H1 (cell line): Measurements from ENCODE around the gene SPATA21. TPM values are rescaled to one million over a fixed set of nuclear protein-coding genes. Genes with fewer than 3 reads are reported as not detected.

Experiments
- CTCF ChIA-PET: fragments of 300-600 bp; sonication (Branson Sonifier 250); formaldehyde crosslinking; loops from one replicate; lab custom pipeline; 2021; ENCODE audit not compliant: partially characterized antibody; lab: Charles Lee
- POLR2A ChIA-PET: fragments of 300-600 bp; sonication (Branson Sonifier 250); formaldehyde crosslinking; loops from one replicate; lab custom pipeline; 2021; ENCODE audit warnings: inconsistent platforms; ENCODE audit not compliant: partially characterized antibody; lab: Charles Lee
- DNase-seq, 2 experiments: peaks; one replicate each; pipeline versions ENCODE4 v3.0.0 to v3.0.0-alpha.2; 2010 to 2022; ENCODE audit warnings: low spot score in 2 of 2, low read depth in 1 of 2, mixed read lengths in 1 of 2
- FAIRE-seq: peaks from 2 replicates; lab custom pipeline; 2011; peaks lifted over from hg19 to GRCh38; lab: Jason Lieb, UNC
- H2AFZ ChIP-seq: 2 replicates; pipeline ENCODE4 v1.8.1; 2012; ENCODE audit warnings: low read length, inconsistent platforms
- H2AK5ac ChIP-seq: 2 replicates; pipeline ENCODE4 v1.6.1; 2013; ENCODE audit warnings: low read depth, low read length
- H2BK120ac ChIP-seq: replicated peaks from 2 replicates; pipeline ENCODE3; 2013; ENCODE audit warnings: low read depth, low read length, inconsistent platforms
- H2BK12ac ChIP-seq: 2 replicates; pipeline ENCODE4 v1.6.1; 2013; ENCODE audit warnings: low read depth, low read length
- H2BK15ac ChIP-seq: 2 replicates; pipeline ENCODE4 v1.6.1; 2013; ENCODE audit warnings: low read length
- H2BK20ac ChIP-seq: 2 replicates; pipeline ENCODE4 v1.6.1; 2013; ENCODE audit warnings: low read length
- H2BK5ac ChIP-seq: 2 replicates; pipeline ENCODE4 v1.6.1; 2013; ENCODE audit warnings: low read depth, low read length
- H3K14ac ChIP-seq: 2 replicates; pipeline ENCODE4 v1.6.1; 2013; ENCODE audit warnings: inconsistent platforms; ENCODE audit not compliant: insufficient read length
- H3K18ac ChIP-seq: 2 replicates; pipeline ENCODE4 v1.6.1; 2013; ENCODE audit warnings: low read length; ENCODE audit errors: extremely low read depth
- H3K23ac ChIP-seq: 2 replicates; pipeline ENCODE4 v1.6.1; 2013; ENCODE audit warnings: inconsistent platforms; ENCODE audit not compliant: insufficient read length
- H3K23me2 ChIP-seq: 2 replicates; pipeline ENCODE4 v1.6.1; 2013; ENCODE audit warnings: low read depth, low read length
- H3K27ac ChIP-seq: 2 replicates; pipeline ENCODE4 v1.6.1; 2011; ENCODE audit warnings: low read depth, low read length, inconsistent platforms
- H3K27me3 ChIP-seq, 4 experiments: replicated peaks in 1 of 4; 1 replicate in 1 of 4; 2 replicates in 3 of 4; pipeline versions ENCODE4 v1.6.1 to v1.8.1; 2011 to 2013; ENCODE audit warnings: low read length in 3 of 4, mild to moderate bottlenecking in 3 of 4, inconsistent platforms in 2 of 4, mixed read lengths in 2 of 4, moderate library complexity in 1 of 4; ENCODE audit not compliant: control insufficient read depth in 3 of 4, insufficient read depth in 3 of 4; ENCODE audit errors: extremely low read depth in 1 of 4
- H3K36me3 ChIP-seq, 4 experiments: 2 replicates each; pipeline versions ENCODE4 v1.6.1 to v1.8.1; 2011 to 2013; ENCODE audit warnings: mild to moderate bottlenecking in 4 of 4, low read length in 3 of 4, moderate library complexity in 2 of 4, control low read depth in 1 of 4, inconsistent platforms in 1 of 4; ENCODE audit not compliant: insufficient read depth in 4 of 4, control insufficient read depth in 2 of 4
- H3K4ac ChIP-seq: replicated peaks from 2 replicates; pipeline ENCODE3; 2013; ENCODE audit warnings: low read length, low read depth, mixed read lengths, inconsistent platforms; ENCODE audit not compliant: insufficient read length
- H3K4me1 ChIP-seq, 4 experiments: replicated peaks in 1 of 4; 1 replicate in 1 of 4; 2 replicates in 3 of 4; pipeline versions ENCODE4 v1.6.1 to v1.8.1; 2011 to 2013; ENCODE audit warnings: low read length in 3 of 4, inconsistent platforms in 2 of 4, mixed read lengths in 1 of 4; ENCODE audit not compliant: insufficient read depth in 4 of 4, control insufficient read depth in 3 of 4
- H3K4me2 ChIP-seq, 2 experiments: 2 replicates each; pipeline versions ENCODE4 v1.6.1 to v1.8.1; 2011 to 2013; ENCODE audit warnings: low read depth in 2 of 2, low read length in 2 of 2, control low read depth in 1 of 2, inconsistent platforms in 1 of 2, mild to moderate bottlenecking in 1 of 2; ENCODE audit not compliant: insufficient read depth in 1 of 2
- H3K4me3 ChIP-seq, 4 experiments: fragments of 200-600, 300-600 bp in 1 of 4; sonication (generic), shearing (Covaris generic), sonication (Bioruptor Twin) in 1 of 4; 2 replicates each; pipeline versions ENCODE4 v1.5.1 to v1.8.1; 2011 to 2016; ENCODE audit warnings: low read length in 4 of 4, low read depth in 3 of 4, control low read depth in 2 of 4, inconsistent platforms in 2 of 4, mild to moderate bottlenecking in 2 of 4, mixed read lengths in 1 of 4, moderate library complexity in 1 of 4; ENCODE audit not compliant: insufficient read depth in 2 of 4; ENCODE audit errors: extremely low read depth in 1 of 4
- H3K56ac ChIP-seq: replicated peaks from 2 replicates; pipeline ENCODE3; 2013; ENCODE audit warnings: low read depth, mild to moderate bottlenecking, mixed read lengths, low read length, inconsistent platforms; ENCODE audit not compliant: insufficient read length
- H3K79me1 ChIP-seq: 2 replicates; pipeline ENCODE4 v1.6.1; 2013; ENCODE audit warnings: low read depth, low read length, control low read depth
- H3K79me2 ChIP-seq, 2 experiments: 2 replicates each; pipeline versions ENCODE4 v1.6.1 to v1.8.1; 2012 to 2013; ENCODE audit warnings: low read length in 2 of 2, mild to moderate bottlenecking in 2 of 2, inconsistent platforms in 1 of 2; ENCODE audit not compliant: insufficient read depth in 2 of 2, control insufficient read depth in 1 of 2
- H3K9ac ChIP-seq, 4 experiments: replicated peaks in 1 of 4; 1 replicate in 1 of 4; 2 replicates in 3 of 4; pipeline versions ENCODE4 v1.6.1 to v1.8.1; 2011 to 2013; ENCODE audit warnings: low read depth in 3 of 4, low read length in 3 of 4, control low read depth in 2 of 4, mild to moderate bottlenecking in 2 of 4, moderate library complexity in 2 of 4, inconsistent platforms in 1 of 4; ENCODE audit errors: extremely low read depth in 1 of 4
- H3K9me3 ChIP-seq, 2 experiments: 2 replicates each; pipeline versions ENCODE4 v1.6.1 to v1.8.1; 2012 to 2013; ENCODE audit warnings: mild to moderate bottlenecking in 2 of 2, moderate library complexity in 2 of 2, control low read depth in 1 of 2, inconsistent platforms in 1 of 2, low read depth in 1 of 2, low read length in 1 of 2, mixed read lengths in 1 of 2; ENCODE audit not compliant: insufficient read depth in 2 of 2
- H4K20me1 ChIP-seq, 2 experiments: replicated peaks in 1 of 2; 2 replicates each; pipeline versions ENCODE3 to v1.8.1; 2011 to 2013; ENCODE audit warnings: inconsistent platforms in 2 of 2, low read length in 2 of 2, mild to moderate bottlenecking in 1 of 2; ENCODE audit not compliant: insufficient read depth in 2 of 2, control insufficient read depth in 1 of 2
- H4K5ac ChIP-seq: 2 replicates; pipeline ENCODE4 v1.6.1; 2013; ENCODE audit warnings: low read length, low read depth, mixed read lengths, inconsistent platforms; ENCODE audit not compliant: insufficient read length
- H4K8ac ChIP-seq: 2 replicates; pipeline ENCODE4 v1.8.0; 2013; ENCODE audit warnings: mild to moderate bottlenecking, moderate library complexity, low read length, inconsistent platforms; ENCODE audit not compliant: insufficient read depth; ENCODE audit errors: extremely low read depth
- H4K91ac ChIP-seq: replicated peaks from 2 replicates; pipeline ENCODE3; 2013; ENCODE audit warnings: low read length, mixed read lengths, inconsistent platforms; ENCODE audit not compliant: insufficient read length
- ATF3 ChIP-seq: IDR thresholded peaks from 2 replicates; pipeline ENCODE4 v1.6.1; 2011; ENCODE audit warnings: low read depth, mild to moderate bottlenecking, low read length; ENCODE audit not compliant: insufficient read depth
- HDAC6 ChIP-seq: IDR thresholded peaks from one replicate; pipeline ENCODE4 v1.7.1; 2012; ENCODE audit warnings: low read depth, mild to moderate bottlenecking, inconsistent platforms, low read length, moderate library complexity
- KDM1A ChIP-seq: fragments of 200-600, 300-600 bp; sonication (generic); IDR thresholded peaks from 2 replicates; pipeline ENCODE4 v1.7.1; 2016; ENCODE audit warnings: mild to moderate bottlenecking, low read length, borderline replicate concordance
- KDM4A ChIP-seq: IDR thresholded peaks from one replicate; pipeline ENCODE4 v1.7.1; 2012; ENCODE audit warnings: low read depth, mild to moderate bottlenecking, moderate library complexity, low read length, inconsistent platforms; ENCODE audit not compliant: severe bottlenecking
- POU5F1 ChIP-seq: IDR thresholded peaks from 2 replicates; pipeline ENCODE4 v1.6.1; 2011; ENCODE audit warnings: low read depth, mild to moderate bottlenecking, low read length, moderate library complexity
- RNF2 ChIP-seq: fragments of 200-900, 300-1000 bp; sonication (generic); IDR thresholded peaks from 2 replicates; pipeline ENCODE4 v1.7.1; 2016; ENCODE audit warnings: borderline replicate concordance, low read depth, mild to moderate bottlenecking, antibody characterized with exemption, low read length; ENCODE audit not compliant: poor library complexity, severe bottlenecking; ENCODE audit errors: missing control alignments
- SIRT6 ChIP-seq: IDR thresholded peaks from one replicate; pipeline ENCODE4 v1.7.1; 2012; ENCODE audit warnings: low read length, inconsistent platforms
- SIX5 ChIP-seq: IDR thresholded peaks from 2 replicates; pipeline ENCODE4 v1.6.1; 2011; ENCODE audit warnings: mild to moderate bottlenecking, low read depth, low read length
- TAF1 ChIP-seq: IDR thresholded peaks from 2 replicates; pipeline ENCODE4 v1.6.1; 2011; ENCODE audit warnings: mild to moderate bottlenecking, low read depth, low read length
- TCF12 ChIP-seq: IDR thresholded peaks from 2 replicates; pipeline ENCODE4 v1.6.1; 2011; ENCODE audit warnings: low read depth, mild to moderate bottlenecking, low read length
- TEAD4 ChIP-seq: IDR thresholded peaks from 2 replicates; pipeline ENCODE4 v1.6.1; 2012; ENCODE audit warnings: low read depth, low read length, inconsistent platforms, mixed read lengths
- ZNF274 ChIP-seq: IDR thresholded peaks from 2 replicates; pipeline ENCODE4 v1.7.0; 2012; ENCODE audit warnings: low read length, borderline replicate concordance; ENCODE audit errors: extremely low read depth
- WGBS, 2 experiments: shearing (Covaris generic) in 1 of 2; methylation state at CpG; one replicate each; pipeline versions ENCODE4 v1.1.6 to v1.1.7; 2013 to 2015; ENCODE audit warnings: low lambda C conversion rate in 2 of 2, mixed read lengths in 2 of 2, inconsistent platforms in 1 of 2, low coverage in 1 of 2, missing lambda C conversion rate in 1 of 2; ENCODE audit not compliant: insufficient replicate concordance in 2 of 2, insufficient coverage in 1 of 2, insufficient read length in 1 of 2; ENCODE audit errors: extremely low coverage in 1 of 2, missing lambda C conversion rate in 1 of 2; 5-methylcytosine and 5-hydroxymethylcytosine counted together
- polyA plus RNA-seq, 7 experiments: library from polyadenylated mRNA; depleted of rRNA in 3 of 7; stranded (reverse) in 5 of 7; unstranded in 2 of 7; fragments of >200 nt in 5 of 7; fragments of 200-250 nt in 2 of 7; gene quantifications; 1 replicate in 5 of 7; 2 replicates in 1 of 7; 4 replicates in 1 of 7; pipeline versions ENCODE4 v1.2.1 to v1.2.3, GENCODE V29; 2011 to 2013; ENCODE audit warnings: missing spikeins in 2 of 7, mixed read lengths in 2 of 7
- total RNA-seq: library from RNA; stranded (reverse); fragmentation: NEBNext Ultra II Directional; extraction: Animal tissue kit (Norgen Biotek cat#: 25700); gene quantifications from 2 replicates; pipeline ENCODE4 v1.2.1, GENCODE V29; 2021

Gene SPATA21
- total and polyA plus RNA-seq, 2 of the 8 experiments (the other 6 are each of a cell fraction or from before 2014, with no cell fraction given): not detected

- Histone ChIP-seq H3K9ac (no peak overlapping the region), H2BK15ac (no peak overlapping the region), H2BK120ac (no peak overlapping the region), H4K20me1 (peaks cover 0 to 6% of the 10 kb centered on the region in 2 experiments), H3K23ac (no peak overlapping the region), H2BK5ac (no peak overlapping the region), H3K9me3 (no peaks in the 10 kb centered on the region), H3K79me2 (no peaks in the 10 kb centered on the region), H4K91ac (no peak overlapping the region), H3K56ac (no peak overlapping the region), H2BK12ac (no peak overlapping the region), H3K79me1 (no peaks in the 10 kb centered on the region), H3K14ac (no peak overlapping the region), H3K4me3 (no peak overlapping the region), H2AK5ac (no peak overlapping the region), H3K4me1 (no peaks in the 10 kb centered on the region), H4K5ac (no peak overlapping the region), H2AFZ (no peak overlapping the region), H3K18ac (no peak overlapping the region), H3K4me2 (no peak overlapping the region), H3K4ac (no peak overlapping the region), H3K36me3 (peaks cover 2 to 23% (median 4%) of the 10 kb centered on the region in 4 experiments; a peak in 3 of 8 replicates), H4K8ac (peak overlapping the region; percentile 28; the same call in 1 of the 2 replicates), H3K23me2 (peaks cover 2% of the 10 kb centered on the region; the same call in 1 of the 2 replicates), H3K27me3 (no peaks in the 10 kb centered on the region), H3K27ac (no peak overlapping the region), H2BK20ac (no peak overlapping the region)
- CTCF ChIA-PET: interaction anchor here (0.6 to 1.3 kb wide), 2 partner anchors 66 to 1514 kb away, joined by 3 read pairs; no protein-coding TSS in a partner anchor
- TF ChIP-seq SIRT6: no peak
- no peak for TF ChIP-seq TEAD4
- no peak for TF ChIP-seq ZNF274
- TF ChIP-seq ATF3: no peak
- no peak for TF ChIP-seq RNF2
- TF ChIP-seq HDAC6: no peak
- TF ChIP-seq POU5F1: no peak
- no peak for TF ChIP-seq TAF1
- no peak for TF ChIP-seq SIX5
- no peak for TF ChIP-seq KDM1A
- TF ChIP-seq TCF12: no peak
- TF ChIP-seq KDM4A: no peak
- DNase-seq: no peak
- FAIRE-seq: no peak
- 85% methylated on average over 6 of the region's 6 CpGs; no CpG with 5 or more reads in 1 of the 2 experiments for WGBS, 2 experiments
- POLR2A ChIA-PET: interaction anchor here (1.2 kb wide), 1 partner anchor 11 kb away, joined by 3 read pairs; no protein-coding TSS in a partner anchor
These were observed 21.6 kb upstream of the SPATA21 start for GRCh38 chr1:16458831-16459230.
